ENCODE data around the gene PRR7. TPM values are rescaled to one million over a fixed set of nuclear protein-coding genes. Genes with fewer than 3 reads are reported as not detected.

The PRR7 gene
- total RNA-seq, 1 experiment from 2014 or later = 40.6 TPM

GRCh38 chr5:177433658-177434217 is 12.9 kb upstream of the PRR7 start:
- Histone ChIP-seq H3K79me2 (ENCODE audit: low read length) (peaks cover 10% of the 10 kb centered on the region), H3K27ac (ENCODE audit: low read length) (no peak overlapping the region), H3K9me3 (ENCODE audit: low read length) (no peaks in the 10 kb centered on the region), H3K9ac (ENCODE audit: low read length) (no peak overlapping the region), H3K4me3 (ENCODE audit: low read length) (no peak overlapping the region), H3K9me2 (replicated peaks; ENCODE audit: low read length) (no peaks in the 10 kb centered on the region), H3K27me3 (ENCODE audit: low read length) (no peaks in the 10 kb centered on the region), H3K36me3 (ENCODE audit: low read depth, low read length) (peaks cover 15% of the 10 kb centered on the region; the same call in 1 of the 2 replicates), H2AFZ (ENCODE audit: low read length) (no peak overlapping the region), H4K20me1 (ENCODE audit: low read length) (no peaks in the 10 kb centered on the region), H3K4me1 (ENCODE audit: insufficient read depth, low read length) (no peaks in the 10 kb centered on the region), H3F3A (ENCODE audit: low read length, unreplicated experiment) (no peaks in the 10 kb centered on the region), H3K4me2 (ENCODE audit: low read length) (no peak overlapping the region)
- ATAC-seq (no peak), DNase-seq (no peak)
- no TSS peak for BruUV-seq (replicated peaks)
- TF ChIP-seq CTCF (conservative IDR thresholded peaks at IDR 0.05; ENCODE audit: low read depth, low read length) (no peak), EZH2 (IDR thresholded peaks at IDR 0.05; ENCODE audit: low read length, unreplicated experiment) (no peak), EZH2phosphoT487 (IDR thresholded peaks at IDR 0.05; ENCODE audit: borderline replicate concordance, low read length) (no peak)
- POLR2A ChIA-PET (ENCODE audit: unreplicated experiment) = no interaction called here
- intact Hi-C loops (cut with micrococcal nuclease) = no loop called here
- CTCF ChIA-PET = no interaction called here

GRCh38 chr5:177434437-177434836 is 12.2 kb upstream of the PRR7 start:
- no peaks in the 10 kb centered on the region for H3K9me2 ChIP-seq (replicated peaks; ENCODE audit: low read length)
- intact Hi-C loops (cut with micrococcal nuclease) = no loop called here
- H3F3A ChIP-seq (ENCODE audit: low read length, unreplicated experiment) = no peaks in the 10 kb centered on the region
- BruUV-seq (replicated peaks) = no TSS peak
- DNase-seq (no peak), ATAC-seq (no peak)
- H2AFZ ChIP-seq (ENCODE audit: low read length) = no peak overlapping the region
- no peaks in the 10 kb centered on the region for H3K9me3 ChIP-seq (ENCODE audit: low read length)
- H3K4me3 ChIP-seq (ENCODE audit: low read length) = no peak overlapping the region
- H3K4me2 ChIP-seq (ENCODE audit: low read length) = no peak overlapping the region
- H3K27me3 ChIP-seq (ENCODE audit: low read length) = no peaks in the 10 kb centered on the region
- no peak overlapping the region for H3K27ac ChIP-seq (ENCODE audit: low read length)
- no peaks in the 10 kb centered on the region for H3K4me1 ChIP-seq (ENCODE audit: insufficient read depth, low read length)
- H3K9ac ChIP-seq (ENCODE audit: low read length) = no peak overlapping the region
- peaks cover 3% of the 10 kb centered on the region for H3K79me2 ChIP-seq (ENCODE audit: low read length)
- POLR2A ChIA-PET (ENCODE audit: unreplicated experiment) = no interaction called here
- CTCF ChIA-PET = no interaction called here
- TF ChIP-seq CTCF (conservative IDR thresholded peaks at IDR 0.05; ENCODE audit: low read depth, low read length) (no peak), EZH2phosphoT487 (IDR thresholded peaks at IDR 0.05; ENCODE audit: borderline replicate concordance, low read length) (no peak), EZH2 (IDR thresholded peaks at IDR 0.05; ENCODE audit: low read length, unreplicated experiment) (no peak)
- peaks cover 15% of the 10 kb centered on the region; the same call in 1 of the 2 replicates for H3K36me3 ChIP-seq (ENCODE audit: low read depth, low read length)
- no peaks in the 10 kb centered on the region for H4K20me1 ChIP-seq (ENCODE audit: low read length)

- peaks cover 20% of the 10 kb centered on the region for H3K36me3 ChIP-seq (ENCODE audit: low read depth, low read length)
- ChIA-PET POLR2A (ENCODE audit: unreplicated experiment) (no interaction called here), CTCF (no interaction called here)
- peaks cover 4% of the 10 kb centered on the region for H3F3A ChIP-seq (ENCODE audit: low read length, unreplicated experiment)
- H4K20me1 ChIP-seq (ENCODE audit: low read length) = no peaks in the 10 kb centered on the region
- H3K79me2 ChIP-seq (ENCODE audit: low read length) = no peaks in the 10 kb centered on the region
- no peak overlapping the region for H3K27ac ChIP-seq (ENCODE audit: low read length)
- no peaks in the 10 kb centered on the region for H3K9me3 ChIP-seq (ENCODE audit: low read length)
- DNase-seq (no peak), ATAC-seq (no peak)
- no peaks in the 10 kb centered on the region for H3K4me1 ChIP-seq (ENCODE audit: insufficient read depth, low read length)
- no peaks in the 10 kb centered on the region for H3K27me3 ChIP-seq (ENCODE audit: low read length)
- no peak overlapping the region for H3K4me3 ChIP-seq (ENCODE audit: low read length)
- H2AFZ ChIP-seq (ENCODE audit: low read length) = no peak overlapping the region
- no TSS peak for BruUV-seq (replicated peaks)
- TF ChIP-seq EZH2 (IDR thresholded peaks at IDR 0.05; ENCODE audit: low read length, unreplicated experiment) = no peak
- no peak for TF ChIP-seq CTCF (conservative IDR thresholded peaks at IDR 0.05; ENCODE audit: low read depth, low read length)
- no peak for TF ChIP-seq EZH2phosphoT487 (IDR thresholded peaks at IDR 0.05; ENCODE audit: borderline replicate concordance, low read length)
- H3K9me2 ChIP-seq (replicated peaks; ENCODE audit: low read length) = no peaks in the 10 kb centered on the region
- H3K4me2 ChIP-seq (ENCODE audit: low read length) = no peak overlapping the region
- H3K9ac ChIP-seq (ENCODE audit: low read length) = no peak overlapping the region
- intact Hi-C loops (cut with micrococcal nuclease) = no loop called here
Measured at GRCh38 chr5:177434942-177435738, 11.5 kb upstream of the PRR7 start.
